HepG2 (cell line): ENCODE data around the gene TSEN54. TPM values are rescaled to one million over a fixed set of nuclear protein-coding genes. Genes with fewer than 3 reads are reported as not detected.
A peak's percentile ranks its signal among the peaks of the same experiment; 100 is the strongest.

Experiments
- FOSL2 ChIP-seq: sonication (generic); formaldehyde crosslinking; IDR thresholded peaks from 2 replicates; pipeline ENCODE4 v1.4.0; 2020; ENCODE audit warnings: missing genetic modification reagents
- HDAC2 ChIP-seq: sonication (generic); formaldehyde crosslinking; IDR thresholded peaks from 2 replicates; pipeline ENCODE4 v1.4.0; 2020; ENCODE audit warnings: missing genetic modification reagents
- HNRNPK ChIP-seq: fragments of 200-400 bp; formaldehyde crosslinking; IDR thresholded peaks from 2 replicates; pipeline ENCODE4 v1.6.1; 2018; ENCODE audit warnings: low read length, low read depth, moderate library complexity, mild to moderate bottlenecking; ENCODE audit not compliant: poor library complexity, severe bottlenecking
- POLR2A ChIP-seq, 2 experiments: IDR thresholded peaks; 2 replicates each; pipeline ENCODE4 v1.6.1; 2011; ENCODE audit warnings: low read depth in 2 of 2, low read length in 2 of 2, mild to moderate bottlenecking in 1 of 2, moderate library complexity in 1 of 2; ENCODE audit not compliant: insufficient read depth in 1 of 2
- SCMH1 ChIP-seq: sonication (generic); formaldehyde crosslinking; IDR thresholded peaks from 2 replicates; pipeline ENCODE4 v1.9.0; 2021; ENCODE audit warnings: missing genetic modification reagents, mild to moderate bottlenecking, borderline replicate concordance
- YEATS4 ChIP-seq: sonication (generic); formaldehyde crosslinking; IDR thresholded peaks from 2 replicates; pipeline ENCODE4 v1.4.0; 2020; ENCODE audit warnings: missing genetic modification reagents, borderline replicate concordance
- ZFY ChIP-seq: sonication (generic); formaldehyde crosslinking; IDR thresholded peaks from 2 replicates; pipeline ENCODE4 v1.4.0; 2020; ENCODE audit warnings: missing genetic modification reagents
- ZMYM3 ChIP-seq: sonication (generic); formaldehyde crosslinking; IDR thresholded peaks from 2 replicates; pipeline ENCODE4 v1.5.1; 2020; ENCODE audit warnings: mild to moderate bottlenecking, missing genetic modification reagents
- ZNF451 ChIP-seq: sonication (generic); formaldehyde crosslinking; IDR thresholded peaks from 2 replicates; pipeline ENCODE4 v1.5.0; 2020; ENCODE audit warnings: mild to moderate bottlenecking, missing genetic modification reagents
- ZNF607 ChIP-seq: sonication (generic); formaldehyde crosslinking; IDR thresholded peaks from 2 replicates; pipeline ENCODE4 v1.5.1; 2020; ENCODE audit warnings: missing genetic modification reagents, mild to moderate bottlenecking, borderline replicate concordance
- ZNF839 ChIP-seq: sonication (generic); formaldehyde crosslinking; IDR thresholded peaks from 2 replicates; pipeline ENCODE4 v1.4.0; 2020; ENCODE audit warnings: missing genetic modification reagents, mild to moderate bottlenecking, borderline replicate concordance
- polyA plus RNA-seq, 8 experiments: library from polyadenylated mRNA; depleted of rRNA in 3 of 8; stranded (reverse) in 7 of 8; unstranded in 1 of 8; fragments of >200 nt; fragmentation: Illumina TruSeq in 4 of 8; extraction: Trizol in 4 of 8; gene quantifications; 2 replicates each; pipeline versions ENCODE4 v1.2.1 to v1.2.3, GENCODE V29; 2011 to 2016; ENCODE audit warnings: low read depth in 4 of 8, missing spikeins in 1 of 8, mixed read lengths in 1 of 8; ENCODE audit not compliant: insufficient read depth in 1 of 8
- total RNA-seq, 5 experiments: library from RNA; depleted of rRNA; stranded (reverse); fragments of >200 nt; fragmentation: Illumina TruSeq; extraction: Trizol; gene quantifications; 2 replicates each; pipeline ENCODE4 v1.2.3, GENCODE V29; 2016; ENCODE audit warnings: low read depth in 1 of 5
- TF ChIP-seq, protein P1 (sequence below), 2 experiments: sonication (generic) in 1 of 2; formaldehyde crosslinking in 1 of 2; IDR thresholded peaks; 2 replicates each; pipeline versions ENCODE4 v1.4.0 to v1.6.1; 2018 to 2020; ENCODE audit warnings: missing genetic modification reagents in 2 of 2, borderline replicate concordance in 1 of 2, low read depth in 1 of 2, mild to moderate bottlenecking in 1 of 2, missing biosample characterization in 1 of 2
- TF ChIP-seq, protein P2 (sequence below): sonication (generic); formaldehyde crosslinking; IDR thresholded peaks from 2 replicates; pipeline ENCODE4 v1.4.0; 2020; ENCODE audit warnings: missing genetic modification reagents
- TF ChIP-seq, protein P3 (sequence below): sonication (generic); formaldehyde crosslinking; IDR thresholded peaks from 2 replicates; pipeline ENCODE4 v1.5.0; 2020; ENCODE audit warnings: mild to moderate bottlenecking, missing genetic modification reagents
- TF ChIP-seq, protein P4 (sequence below): fragments of 450-650 bp; IDR thresholded peaks from 2 replicates; pipeline ENCODE4 v1.6.1; 2017; ENCODE audit warnings: mild to moderate bottlenecking

The TSEN54 gene
- total and polyA plus RNA-seq, 2 of the 13 experiments (the other 11 are each of a cell fraction or from before 2014, with no cell fraction given), result 62.9 to 63.3 TPM

DNA sequence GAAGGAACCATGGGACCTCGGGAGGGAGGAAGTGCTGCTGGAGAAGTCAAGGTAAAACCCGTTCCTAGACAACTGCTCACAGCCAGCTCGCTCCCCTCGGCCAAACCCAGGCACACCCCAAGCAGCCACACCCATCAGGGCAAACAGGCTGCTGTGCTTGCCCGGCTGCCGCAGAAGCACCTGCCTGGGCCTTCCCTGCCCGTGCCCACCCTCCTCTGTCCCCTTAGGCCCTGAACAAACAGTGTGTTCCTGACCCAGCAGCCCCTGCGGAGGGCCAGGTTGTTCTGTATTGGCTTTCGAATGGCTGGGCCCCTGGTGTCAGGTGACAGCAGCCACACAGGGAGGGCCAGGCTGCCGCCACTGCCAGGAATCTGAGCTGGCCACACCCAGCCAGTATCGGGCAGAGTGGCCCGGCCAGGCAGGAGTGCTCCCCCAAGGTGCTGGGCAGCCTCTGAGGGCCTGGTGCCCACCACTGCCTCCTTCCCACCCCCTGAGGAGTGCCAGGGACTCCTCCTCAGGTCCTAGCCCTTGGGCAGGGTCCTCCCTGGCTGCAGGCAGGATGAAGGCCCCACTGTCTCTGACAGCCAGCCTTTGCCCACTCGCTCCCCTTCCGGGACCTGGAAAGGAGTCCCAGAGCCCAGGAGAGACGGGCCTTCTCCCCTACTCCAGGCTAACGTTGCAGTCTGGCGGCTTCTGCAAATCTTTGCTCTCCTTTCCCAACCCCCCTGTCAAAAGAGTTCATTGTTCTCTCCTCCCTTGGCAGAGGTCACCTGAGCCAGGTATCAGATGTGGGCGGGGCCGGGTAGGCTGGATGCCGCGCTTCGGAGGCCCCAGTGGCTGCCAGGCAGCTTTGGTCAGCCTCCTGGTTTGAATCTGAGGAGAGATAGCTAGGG lies 33.2 kb downstream of the TSEN54 start (continued):
- TF ChIP-seq YEATS4 (CRISPR knock-in tag) (peak; percentile 85), ZNF451 (CRISPR knock-in tag) (0 out of 2 replicates have a peak, but pooled peaks have one; percentile 84), HNRNPK (no peak), ZNF607 (CRISPR knock-in tag) (peak; percentile 95), SCMH1 (CRISPR knock-in tag) (no peak), POLR2A (IDR thresholded peaks at IDR 0.05; ENCODE audit: insufficient read depth in 1 of 2, low read depth in 2 of 2, low read length in 2 of 2) (peak; percentile 59 to 88; a peak in 3 of 4 replicates), ZFY (CRISPR knock-in tag) (peak; percentile 69), FOSL2 (CRISPR knock-in tag) (peak; percentile 46), HDAC2 (CRISPR knock-in tag) (no peak; the same call in 1 of the 2 replicates), ZMYM3 (CRISPR knock-in tag) (peak; percentile 19; the same call in 1 of the 2 replicates), ZNF839 (no peak)
- TF ChIP-seq, protein P1, sequence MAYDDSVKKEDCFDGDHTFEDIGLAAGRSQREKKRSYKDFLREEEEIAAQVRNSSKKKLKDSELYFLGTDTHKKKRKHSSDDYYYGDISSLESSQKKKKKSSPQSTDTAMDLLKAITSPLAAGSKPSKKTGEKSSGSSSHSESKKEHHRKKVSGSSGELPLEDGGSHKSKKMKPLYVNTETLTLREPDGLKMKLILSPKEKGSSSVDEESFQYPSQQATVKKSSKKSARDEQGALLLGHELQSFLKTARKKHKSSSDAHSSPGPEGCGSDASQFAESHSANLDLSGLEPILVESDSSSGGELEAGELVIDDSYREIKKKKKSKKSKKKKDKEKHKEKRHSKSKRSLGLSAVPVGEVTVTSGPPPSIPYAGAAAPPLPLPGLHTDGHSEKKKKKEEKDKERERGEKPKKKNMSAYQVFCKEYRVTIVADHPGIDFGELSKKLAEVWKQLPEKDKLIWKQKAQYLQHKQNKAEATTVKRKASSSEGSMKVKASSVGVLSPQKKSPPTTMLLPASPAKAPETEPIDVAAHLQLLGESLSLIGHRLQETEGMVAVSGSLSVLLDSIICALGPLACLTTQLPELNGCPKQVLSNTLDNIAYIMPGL (CRISPR knock-in tag; IDR thresholded peaks at IDR 0.05; ENCODE audit: borderline replicate concordance in 1 of 2, low read depth in 1 of 2), result peak in 1 of 2 experiments; percentile 17; a peak in 1 of 4 replicates
- TF ChIP-seq, protein P2, sequence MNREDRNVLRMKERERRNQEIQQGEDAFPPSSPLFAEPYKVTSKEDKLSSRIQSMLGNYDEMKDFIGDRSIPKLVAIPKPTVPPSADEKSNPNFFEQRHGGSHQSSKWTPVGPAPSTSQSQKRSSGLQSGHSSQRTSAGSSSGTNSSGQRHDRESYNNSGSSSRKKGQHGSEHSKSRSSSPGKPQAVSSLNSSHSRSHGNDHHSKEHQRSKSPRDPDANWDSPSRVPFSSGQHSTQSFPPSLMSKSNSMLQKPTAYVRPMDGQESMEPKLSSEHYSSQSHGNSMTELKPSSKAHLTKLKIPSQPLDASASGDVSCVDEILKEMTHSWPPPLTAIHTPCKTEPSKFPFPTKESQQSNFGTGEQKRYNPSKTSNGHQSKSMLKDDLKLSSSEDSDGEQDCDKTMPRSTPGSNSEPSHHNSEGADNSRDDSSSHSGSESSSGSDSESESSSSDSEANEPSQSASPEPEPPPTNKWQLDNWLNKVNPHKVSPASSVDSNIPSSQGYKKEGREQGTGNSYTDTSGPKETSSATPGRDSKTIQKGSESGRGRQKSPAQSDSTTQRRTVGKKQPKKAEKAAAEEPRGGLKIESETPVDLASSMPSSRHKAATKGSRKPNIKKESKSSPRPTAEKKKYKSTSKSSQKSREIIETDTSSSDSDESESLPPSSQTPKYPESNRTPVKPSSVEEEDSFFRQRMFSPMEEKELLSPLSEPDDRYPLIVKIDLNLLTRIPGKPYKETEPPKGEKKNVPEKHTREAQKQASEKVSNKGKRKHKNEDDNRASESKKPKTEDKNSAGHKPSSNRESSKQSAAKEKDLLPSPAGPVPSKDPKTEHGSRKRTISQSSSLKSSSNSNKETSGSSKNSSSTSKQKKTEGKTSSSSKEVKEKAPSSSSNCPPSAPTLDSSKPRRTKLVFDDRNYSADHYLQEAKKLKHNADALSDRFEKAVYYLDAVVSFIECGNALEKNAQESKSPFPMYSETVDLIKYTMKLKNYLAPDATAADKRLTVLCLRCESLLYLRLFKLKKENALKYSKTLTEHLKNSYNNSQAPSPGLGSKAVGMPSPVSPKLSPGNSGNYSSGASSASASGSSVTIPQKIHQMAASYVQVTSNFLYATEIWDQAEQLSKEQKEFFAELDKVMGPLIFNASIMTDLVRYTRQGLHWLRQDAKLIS, result no peak; the same call in 1 of the 2 replicates
- TF ChIP-seq, protein P3, sequence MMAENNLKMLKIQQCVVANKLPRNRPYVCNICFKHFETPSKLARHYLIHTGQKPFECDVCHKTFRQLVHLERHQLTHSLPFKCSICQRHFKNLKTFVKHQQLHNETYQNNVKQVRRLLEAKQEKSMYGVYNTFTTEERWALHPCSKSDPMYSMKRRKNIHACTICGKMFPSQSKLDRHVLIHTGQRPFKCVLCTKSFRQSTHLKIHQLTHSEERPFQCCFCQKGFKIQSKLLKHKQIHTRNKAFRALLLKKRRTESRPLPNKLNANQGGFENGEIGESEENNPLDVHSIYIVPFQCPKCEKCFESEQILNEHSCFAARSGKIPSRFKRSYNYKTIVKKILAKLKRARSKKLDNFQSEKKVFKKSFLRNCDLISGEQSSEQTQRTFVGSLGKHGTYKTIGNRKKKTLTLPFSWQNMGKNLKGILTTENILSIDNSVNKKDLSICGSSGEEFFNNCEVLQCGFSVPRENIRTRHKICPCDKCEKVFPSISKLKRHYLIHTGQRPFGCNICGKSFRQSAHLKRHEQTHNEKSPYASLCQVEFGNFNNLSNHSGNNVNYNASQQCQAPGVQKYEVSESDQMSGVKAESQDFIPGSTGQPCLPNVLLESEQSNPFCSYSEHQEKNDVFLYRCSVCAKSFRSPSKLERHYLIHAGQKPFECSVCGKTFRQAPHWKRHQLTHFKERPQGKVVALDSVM (CRISPR knock-in tag), result 0 out of 2 replicates have a peak, but pooled peaks have one; percentile 25
- TF ChIP-seq, protein P4, sequence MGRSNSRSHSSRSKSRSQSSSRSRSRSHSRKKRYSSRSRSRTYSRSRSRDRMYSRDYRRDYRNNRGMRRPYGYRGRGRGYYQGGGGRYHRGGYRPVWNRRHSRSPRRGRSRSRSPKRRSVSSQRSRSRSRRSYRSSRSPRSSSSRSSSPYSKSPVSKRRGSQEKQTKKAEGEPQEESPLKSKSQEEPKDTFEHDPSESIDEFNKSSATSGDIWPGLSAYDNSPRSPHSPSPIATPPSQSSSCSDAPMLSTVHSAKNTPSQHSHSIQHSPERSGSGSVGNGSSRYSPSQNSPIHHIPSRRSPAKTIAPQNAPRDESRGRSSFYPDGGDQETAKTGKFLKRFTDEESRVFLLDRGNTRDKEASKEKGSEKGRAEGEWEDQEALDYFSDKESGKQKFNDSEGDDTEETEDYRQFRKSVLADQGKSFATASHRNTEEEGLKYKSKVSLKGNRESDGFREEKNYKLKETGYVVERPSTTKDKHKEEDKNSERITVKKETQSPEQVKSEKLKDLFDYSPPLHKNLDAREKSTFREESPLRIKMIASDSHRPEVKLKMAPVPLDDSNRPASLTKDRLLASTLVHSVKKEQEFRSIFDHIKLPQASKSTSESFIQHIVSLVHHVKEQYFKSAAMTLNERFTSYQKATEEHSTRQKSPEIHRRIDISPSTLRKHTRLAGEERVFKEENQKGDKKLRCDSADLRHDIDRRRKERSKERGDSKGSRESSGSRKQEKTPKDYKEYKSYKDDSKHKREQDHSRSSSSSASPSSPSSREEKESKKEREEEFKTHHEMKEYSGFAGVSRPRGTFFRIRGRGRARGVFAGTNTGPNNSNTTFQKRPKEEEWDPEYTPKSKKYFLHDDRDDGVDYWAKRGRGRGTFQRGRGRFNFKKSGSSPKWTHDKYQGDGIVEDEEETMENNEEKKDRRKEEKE, result no peak
